HepG2 (cell line): ENCODE measurements around the gene PIGO. TPM values are rescaled to one million over a fixed set of nuclear protein-coding genes. Genes with fewer than 3 reads are reported as not detected.
A peak's percentile ranks its signal among the peaks of the same experiment; 100 is the strongest.

Experiments
- BHLHE40 ChIP-seq: IDR thresholded peaks from 2 replicates; pipeline ENCODE4 v1.6.1; 2011; ENCODE audit warnings: low read length, improper control_type of control experiment
- HHEX ChIP-seq: IDR thresholded peaks from 2 replicates; pipeline ENCODE4 v1.6.1; 2016; ENCODE audit warnings: control low read depth
- HOXA5 ChIP-seq: sonication (generic); formaldehyde crosslinking; IDR thresholded peaks from 2 replicates; pipeline ENCODE4 v1.4.0; 2020; ENCODE audit warnings: missing genetic modification reagents
- KLF13 ChIP-seq: sonication (generic); formaldehyde crosslinking; IDR thresholded peaks from 2 replicates; pipeline ENCODE4 v1.4.0; 2020; ENCODE audit warnings: mild to moderate bottlenecking, missing genetic modification reagents
- MIER2 ChIP-seq: IDR thresholded peaks from 2 replicates; pipeline ENCODE4 v1.6.1; 2016; ENCODE audit warnings: missing biosample characterization, missing genetic modification reagents
- NFYC ChIP-seq: IDR thresholded peaks from 2 replicates; pipeline ENCODE4 v1.6.1; 2016; ENCODE audit warnings: missing genetic modification reagents, missing compliant biosample characterization
- NR2F1 ChIP-seq, 2 experiments: fragments of 450-650 bp in 1 of 2; formaldehyde crosslinking in 1 of 2; IDR thresholded peaks; 2 replicates each; pipeline versions ENCODE4 v1.5.0 to v1.6.1; 2016 to 2020; ENCODE audit warnings: mild to moderate bottlenecking in 1 of 2, missing compliant biosample characterization in 1 of 2, missing genetic modification reagents in 1 of 2, moderate library complexity in 1 of 2
- SAFB2 ChIP-seq: sonication (generic); formaldehyde crosslinking; IDR thresholded peaks from 2 replicates; pipeline ENCODE4 v1.5.1; 2020; ENCODE audit warnings: missing genetic modification reagents, low read depth, mild to moderate bottlenecking, borderline replicate concordance
- SMAD3 ChIP-seq: sonication (generic); formaldehyde crosslinking; IDR thresholded peaks from 2 replicates; pipeline ENCODE4 v1.4.0; 2020; ENCODE audit warnings: missing genetic modification reagents
- SPEN ChIP-seq: sonication (generic); formaldehyde crosslinking; IDR thresholded peaks from 2 replicates; pipeline ENCODE4 v1.5.1; 2020; ENCODE audit warnings: low read depth, mild to moderate bottlenecking, missing genetic modification reagents
- ZSCAN12 ChIP-seq: sonication (generic); formaldehyde crosslinking; IDR thresholded peaks from 2 replicates; pipeline ENCODE4 v1.9.0; 2021; ENCODE audit warnings: mild to moderate bottlenecking, missing genetic modification reagents
- ZSCAN31 ChIP-seq: sonication (generic); formaldehyde crosslinking; IDR thresholded peaks from 2 replicates; pipeline ENCODE4 v1.5.0; 2020; ENCODE audit warnings: low read depth, mild to moderate bottlenecking, missing genetic modification reagents
- polyA plus RNA-seq, 8 experiments: library from polyadenylated mRNA; depleted of rRNA in 3 of 8; stranded (reverse) in 7 of 8; unstranded in 1 of 8; fragments of >200 nt; fragmentation: Illumina TruSeq in 4 of 8; extraction: Trizol in 4 of 8; gene quantifications; 2 replicates each; pipeline versions ENCODE4 v1.2.1 to v1.2.3, GENCODE V29; 2011 to 2016; ENCODE audit warnings: low read depth in 4 of 8, missing spikeins in 1 of 8, mixed read lengths in 1 of 8; ENCODE audit not compliant: insufficient read depth in 1 of 8
- total RNA-seq, 5 experiments: library from RNA; depleted of rRNA; stranded (reverse); fragments of >200 nt; fragmentation: Illumina TruSeq; extraction: Trizol; gene quantifications; 2 replicates each; pipeline ENCODE4 v1.2.3, GENCODE V29; 2016; ENCODE audit warnings: low read depth in 1 of 5
- TF ChIP-seq, protein P1 (sequence below): sonication (generic); formaldehyde crosslinking; IDR thresholded peaks from 2 replicates; pipeline ENCODE4 v1.9.0; 2021; ENCODE audit warnings: missing genetic modification reagents, borderline replicate concordance
- TF ChIP-seq, protein P2 (sequence below): sonication (generic); formaldehyde crosslinking; IDR thresholded peaks from 2 replicates; pipeline ENCODE4 v1.4.0; 2020; ENCODE audit warnings: mild to moderate bottlenecking, missing genetic modification reagents, borderline replicate concordance
- TF ChIP-seq, protein P3 (sequence below): sonication (generic); formaldehyde crosslinking; IDR thresholded peaks from 2 replicates; pipeline ENCODE4 v1.5.0; 2020; ENCODE audit warnings: mild to moderate bottlenecking, missing genetic modification reagents, borderline replicate concordance
- TF ChIP-seq, protein P4 (sequence below): sonication (generic); formaldehyde crosslinking; conservative IDR thresholded peaks from 2 replicates; pipeline ENCODE4 v1.4.0; 2020; ENCODE audit warnings: missing genetic modification reagents

PIGO gene
- total and polyA plus RNA-seq, 2 of the 13 experiments (the other 11 are each of a cell fraction or from before 2014, with no cell fraction given) = 20.5 to 26.2 TPM

DNA sequence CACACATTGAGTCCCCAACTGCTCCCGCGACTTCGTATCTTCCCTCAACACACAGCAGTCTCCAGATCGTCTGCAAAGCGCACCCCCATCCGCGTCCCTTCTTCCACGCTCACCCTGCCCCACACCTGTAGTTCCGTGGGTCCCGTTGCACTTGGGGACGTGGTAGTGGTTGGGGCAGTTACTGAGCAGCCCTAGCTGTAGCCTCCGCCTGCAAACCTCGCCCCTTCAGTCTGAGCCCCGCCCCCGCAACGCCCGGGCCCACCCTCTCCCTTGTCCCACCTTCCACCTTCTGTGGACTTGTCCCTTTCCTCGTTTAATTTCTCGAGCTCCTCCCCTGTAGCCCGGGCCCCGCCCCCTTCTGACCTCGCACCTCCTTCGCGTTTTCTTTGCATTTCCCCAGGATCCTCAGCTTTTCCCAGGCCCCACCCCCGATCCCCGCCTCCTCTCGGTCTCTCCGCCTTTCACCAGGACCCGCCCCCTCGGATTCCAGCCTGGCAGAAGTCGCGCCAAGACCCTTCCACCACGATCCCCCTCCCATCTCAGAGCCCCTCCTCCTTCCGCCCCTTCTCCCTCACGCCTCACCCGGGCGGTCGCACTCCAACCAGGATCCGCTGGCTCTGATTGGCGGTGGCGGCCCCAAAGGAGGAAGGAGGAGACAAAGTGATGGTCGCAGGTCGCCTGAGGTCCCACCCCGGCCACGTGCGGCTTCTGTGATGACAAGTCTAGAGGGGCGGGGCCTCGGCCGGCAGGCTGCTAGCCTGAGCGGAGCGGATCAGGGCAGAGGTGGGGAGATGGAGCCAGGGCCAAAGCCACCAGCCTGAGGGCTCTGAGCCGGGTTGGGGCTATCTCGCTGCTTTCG is 19.5 kb upstream of the PIGO start, which contains the start of gene ATOSB (continued):
- TF ChIP-seq NR2F1 (CRISPR knock-in tag; IDR thresholded peaks at IDR 0.05) = 0 out of 4 replicates have a peak, but pooled peaks of 1 of the 2 experiments have one; percentile 13
- no peak for TF ChIP-seq KLF13 (CRISPR knock-in tag)
- TF ChIP-seq, protein P1, sequence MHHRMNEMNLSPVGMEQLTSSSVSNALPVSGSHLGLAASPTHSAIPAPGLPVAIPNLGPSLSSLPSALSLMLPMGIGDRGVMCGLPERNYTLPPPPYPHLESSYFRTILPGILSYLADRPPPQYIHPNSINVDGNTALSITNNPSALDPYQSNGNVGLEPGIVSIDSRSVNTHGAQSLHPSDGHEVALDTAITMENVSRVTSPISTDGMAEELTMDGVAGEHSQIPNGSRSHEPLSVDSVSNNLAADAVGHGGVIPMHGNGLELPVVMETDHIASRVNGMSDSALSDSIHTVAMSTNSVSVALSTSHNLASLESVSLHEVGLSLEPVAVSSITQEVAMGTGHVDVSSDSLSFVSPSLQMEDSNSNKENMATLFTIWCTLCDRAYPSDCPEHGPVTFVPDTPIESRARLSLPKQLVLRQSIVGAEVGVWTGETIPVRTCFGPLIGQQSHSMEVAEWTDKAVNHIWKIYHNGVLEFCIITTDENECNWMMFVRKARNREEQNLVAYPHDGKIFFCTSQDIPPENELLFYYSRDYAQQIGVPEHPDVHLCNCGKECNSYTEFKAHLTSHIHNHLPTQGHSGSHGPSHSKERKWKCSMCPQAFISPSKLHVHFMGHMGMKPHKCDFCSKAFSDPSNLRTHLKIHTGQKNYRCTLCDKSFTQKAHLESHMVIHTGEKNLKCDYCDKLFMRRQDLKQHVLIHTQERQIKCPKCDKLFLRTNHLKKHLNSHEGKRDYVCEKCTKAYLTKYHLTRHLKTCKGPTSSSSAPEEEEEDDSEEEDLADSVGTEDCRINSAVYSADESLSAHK (CRISPR knock-in tag) = no peak
- TF ChIP-seq HOXA5 (CRISPR knock-in tag) = no peak
- TF ChIP-seq SAFB2 (CRISPR knock-in tag) = no peak; the same call in 1 of the 2 replicates
- TF ChIP-seq ZSCAN31 (CRISPR knock-in tag) = peak; percentile 10; the same call in 1 of the 2 replicates
- TF ChIP-seq SPEN (CRISPR knock-in tag) = 0 out of 2 replicates have a peak, but pooled peaks have one; percentile 32
- TF ChIP-seq NFYC = peak; percentile 70
- TF ChIP-seq ZSCAN12 (CRISPR knock-in tag) = no peak
- no peak; the same call in 1 of the 2 replicates for TF ChIP-seq SMAD3 (CRISPR knock-in tag)
- no peak for TF ChIP-seq MIER2 (CRISPR knock-in tag)
- TF ChIP-seq HHEX = no peak
- TF ChIP-seq, protein P2, sequence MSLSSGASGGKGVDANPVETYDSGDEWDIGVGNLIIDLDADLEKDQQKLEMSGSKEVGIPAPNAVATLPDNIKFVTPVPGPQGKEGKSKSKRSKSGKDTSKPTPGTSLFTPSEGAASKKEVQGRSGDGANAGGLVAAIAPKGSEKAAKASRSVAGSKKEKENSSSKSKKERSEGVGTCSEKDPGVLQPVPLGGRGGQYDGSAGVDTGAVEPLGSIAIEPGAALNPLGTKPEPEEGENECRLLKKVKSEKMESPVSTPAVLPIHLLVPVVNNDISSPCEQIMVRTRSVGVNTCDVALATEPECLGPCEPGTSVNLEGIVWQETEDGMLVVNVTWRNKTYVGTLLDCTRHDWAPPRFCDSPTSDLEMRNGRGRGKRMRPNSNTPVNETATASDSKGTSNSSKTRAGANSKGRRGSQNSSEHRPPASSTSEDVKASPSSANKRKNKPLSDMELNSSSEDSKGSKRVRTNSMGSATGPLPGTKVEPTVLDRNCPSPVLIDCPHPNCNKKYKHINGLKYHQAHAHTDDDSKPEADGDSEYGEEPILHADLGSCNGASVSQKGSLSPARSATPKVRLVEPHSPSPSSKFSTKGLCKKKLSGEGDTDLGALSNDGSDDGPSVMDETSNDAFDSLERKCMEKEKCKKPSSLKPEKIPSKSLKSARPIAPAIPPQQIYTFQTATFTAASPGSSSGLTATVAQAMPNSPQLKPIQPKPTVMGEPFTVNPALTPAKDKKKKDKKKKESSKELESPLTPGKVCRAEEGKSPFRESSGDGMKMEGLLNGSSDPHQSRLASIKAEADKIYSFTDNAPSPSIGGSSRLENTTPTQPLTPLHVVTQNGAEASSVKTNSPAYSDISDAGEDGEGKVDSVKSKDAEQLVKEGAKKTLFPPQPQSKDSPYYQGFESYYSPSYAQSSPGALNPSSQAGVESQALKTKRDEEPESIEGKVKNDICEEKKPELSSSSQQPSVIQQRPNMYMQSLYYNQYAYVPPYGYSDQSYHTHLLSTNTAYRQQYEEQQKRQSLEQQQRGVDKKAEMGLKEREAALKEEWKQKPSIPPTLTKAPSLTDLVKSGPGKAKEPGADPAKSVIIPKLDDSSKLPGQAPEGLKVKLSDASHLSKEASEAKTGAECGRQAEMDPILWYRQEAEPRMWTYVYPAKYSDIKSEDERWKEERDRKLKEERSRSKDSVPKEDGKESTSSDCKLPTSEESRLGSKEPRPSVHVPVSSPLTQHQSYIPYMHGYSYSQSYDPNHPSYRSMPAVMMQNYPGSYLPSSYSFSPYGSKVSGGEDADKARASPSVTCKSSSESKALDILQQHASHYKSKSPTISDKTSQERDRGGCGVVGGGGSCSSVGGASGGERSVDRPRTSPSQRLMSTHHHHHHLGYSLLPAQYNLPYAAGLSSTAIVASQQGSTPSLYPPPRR (CRISPR knock-in tag) = no peak; the same call in 1 of the 2 replicates
- TF ChIP-seq, protein P3, sequence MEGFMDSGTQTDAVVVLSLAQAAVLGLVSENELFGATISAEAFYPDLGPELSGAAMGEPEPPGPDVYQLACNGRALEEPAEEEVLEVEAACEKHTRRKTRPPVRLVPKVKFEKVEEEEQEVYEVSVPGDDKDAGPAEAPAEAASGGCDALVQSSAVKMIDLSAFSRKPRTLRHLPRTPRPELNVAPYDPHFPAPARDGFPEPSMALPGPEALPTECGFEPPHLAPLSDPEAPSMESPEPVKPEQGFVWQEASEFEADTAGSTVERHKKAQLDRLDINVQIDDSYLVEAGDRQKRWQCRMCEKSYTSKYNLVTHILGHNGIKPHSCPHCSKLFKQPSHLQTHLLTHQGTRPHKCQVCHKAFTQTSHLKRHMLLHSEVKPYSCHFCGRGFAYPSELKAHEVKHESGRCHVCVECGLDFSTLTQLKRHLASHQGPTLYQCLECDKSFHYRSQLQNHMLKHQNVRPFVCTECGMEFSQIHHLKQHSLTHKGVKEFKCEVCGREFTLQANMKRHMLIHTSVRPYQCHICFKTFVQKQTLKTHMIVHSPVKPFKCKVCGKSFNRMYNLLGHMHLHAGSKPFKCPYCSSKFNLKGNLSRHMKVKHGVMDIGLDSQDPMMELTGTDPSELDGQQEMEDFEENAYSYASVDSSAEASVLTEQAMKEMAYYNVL (CRISPR knock-in tag) = no peak
- TF ChIP-seq, protein P4, sequence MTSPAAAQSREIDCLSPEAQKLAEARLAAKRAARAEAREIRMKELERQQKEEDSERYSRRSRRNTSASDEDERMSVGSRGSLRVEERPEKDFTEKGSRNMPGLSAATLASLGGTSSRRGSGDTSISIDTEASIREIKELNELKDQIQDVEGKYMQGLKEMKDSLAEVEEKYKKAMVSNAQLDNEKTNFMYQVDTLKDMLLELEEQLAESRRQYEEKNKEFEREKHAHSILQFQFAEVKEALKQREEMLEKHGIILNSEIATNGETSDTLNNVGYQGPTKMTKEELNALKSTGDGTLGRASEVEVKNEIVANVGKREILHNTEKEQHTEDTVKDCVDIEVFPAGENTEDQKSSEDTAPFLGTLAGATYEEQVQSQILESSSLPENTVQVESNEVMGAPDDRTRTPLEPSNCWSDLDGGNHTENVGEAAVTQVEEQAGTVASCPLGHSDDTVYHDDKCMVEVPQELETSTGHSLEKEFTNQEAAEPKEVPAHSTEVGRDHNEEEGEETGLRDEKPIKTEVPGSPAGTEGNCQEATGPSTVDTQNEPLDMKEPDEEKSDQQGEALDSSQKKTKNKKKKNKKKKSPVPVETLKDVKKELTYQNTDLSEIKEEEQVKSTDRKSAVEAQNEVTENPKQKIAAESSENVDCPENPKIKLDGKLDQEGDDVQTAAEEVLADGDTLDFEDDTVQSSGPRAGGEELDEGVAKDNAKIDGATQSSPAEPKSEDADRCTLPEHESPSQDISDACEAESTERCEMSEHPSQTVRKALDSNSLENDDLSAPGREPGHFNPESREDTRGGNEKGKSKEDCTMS (CRISPR knock-in tag) = no peak
- peak; percentile 84 for TF ChIP-seq BHLHE40
